Forelimb muscle (tissue), 1 donor: Measurements from ENCODE around the gene LRRC14B. TPM values are rescaled to one million over a fixed set of nuclear protein-coding genes. Genes with fewer than 3 reads are reported as not detected.
"Not testable (repeated sequence)": the region's sequence is repeated elsewhere in the genome, so short reads cannot be mapped to it uniquely, and the experiment has no call there.

Experiments used
- DNase-seq: peaks from one replicate; pipeline ENCODE4 v3.0.0-alpha.2; 2013; ENCODE audit warnings: low read depth
- polyA plus RNA-seq: library from polyadenylated mRNA; unstranded; fragments of 120-200 nt; gene quantifications from one replicate; pipeline ENCODE4 v1.2.1, GENCODE V29; 2013; ENCODE audit not compliant: insufficient read length

LRRC14B gene
- polyA plus RNA-seq, 1 donor, result 31.4 TPM

DNA sequence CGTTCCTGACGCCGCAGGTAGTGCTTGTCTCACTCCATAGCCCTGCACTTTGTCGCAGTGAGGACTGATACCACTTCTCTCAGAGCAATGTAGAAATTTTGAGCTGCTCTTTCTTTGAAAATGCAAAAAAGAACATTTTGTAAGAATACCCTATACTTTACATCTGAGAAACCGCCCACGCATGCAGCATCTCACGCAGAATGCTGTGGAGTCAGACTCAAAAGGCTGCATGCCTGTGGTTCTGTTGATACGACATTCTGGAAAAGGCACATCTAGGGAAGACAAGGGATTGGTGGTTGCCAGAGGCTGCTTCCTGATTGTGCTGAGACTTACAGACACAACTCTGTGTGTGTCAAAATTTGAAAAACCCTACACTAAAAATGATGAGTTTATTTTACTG, 46.6 kb downstream of the LRRC14B start:
- not testable (repeated sequence) for DNase-seq

DNA sequence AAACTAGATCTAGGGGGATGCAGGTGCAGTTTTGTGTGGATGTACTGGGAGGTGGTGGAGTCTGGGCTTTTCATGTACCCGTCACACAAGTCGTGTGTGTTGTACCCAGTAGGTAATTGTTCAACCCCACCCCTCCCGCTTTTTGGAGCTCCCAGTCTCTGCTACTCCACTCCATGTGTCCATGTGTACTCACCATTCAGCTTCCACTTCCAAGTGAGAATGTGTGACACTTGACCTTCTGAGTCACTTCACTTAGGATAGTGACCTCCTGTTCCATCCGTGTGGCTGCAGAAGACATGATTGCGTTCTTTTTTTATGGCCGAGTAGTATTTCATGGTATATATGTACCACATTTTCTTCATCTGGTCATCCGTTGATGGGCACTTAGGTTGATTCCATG, 49.3 kb downstream of the LRRC14B start:
- not testable (repeated sequence) for DNase-seq

DNA sequence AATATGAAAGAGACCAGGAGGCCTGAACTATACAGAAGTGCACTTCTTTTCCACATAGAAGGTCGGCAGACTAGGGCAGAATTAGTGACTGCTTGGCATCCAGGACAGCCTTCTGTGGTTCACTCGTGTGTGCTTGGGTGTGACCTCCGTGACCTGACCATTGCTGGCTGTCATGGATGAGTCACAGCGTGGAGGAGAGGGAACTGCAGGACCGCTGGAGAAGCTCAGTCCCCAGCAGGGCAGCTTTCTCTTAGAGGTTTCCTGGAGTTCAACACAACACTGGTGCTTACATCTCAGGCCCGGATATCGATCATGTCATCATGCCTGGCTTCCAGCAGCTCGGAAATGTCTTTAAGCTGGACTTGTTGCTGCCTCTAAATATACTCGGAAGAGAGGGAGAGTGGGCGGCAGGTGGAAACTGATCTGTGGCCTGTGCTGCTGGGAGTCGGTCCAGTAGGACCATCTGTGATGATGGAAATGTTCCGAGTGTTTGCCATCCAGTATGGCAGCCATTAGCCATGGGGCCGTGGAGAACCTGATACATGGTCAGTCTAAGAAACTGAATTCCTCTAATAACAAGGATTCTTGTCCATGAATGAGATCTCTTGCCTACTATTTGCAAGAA, 49.9 kb downstream of the LRRC14B start:
- not testable (repeated sequence) for DNase-seq

DNA sequence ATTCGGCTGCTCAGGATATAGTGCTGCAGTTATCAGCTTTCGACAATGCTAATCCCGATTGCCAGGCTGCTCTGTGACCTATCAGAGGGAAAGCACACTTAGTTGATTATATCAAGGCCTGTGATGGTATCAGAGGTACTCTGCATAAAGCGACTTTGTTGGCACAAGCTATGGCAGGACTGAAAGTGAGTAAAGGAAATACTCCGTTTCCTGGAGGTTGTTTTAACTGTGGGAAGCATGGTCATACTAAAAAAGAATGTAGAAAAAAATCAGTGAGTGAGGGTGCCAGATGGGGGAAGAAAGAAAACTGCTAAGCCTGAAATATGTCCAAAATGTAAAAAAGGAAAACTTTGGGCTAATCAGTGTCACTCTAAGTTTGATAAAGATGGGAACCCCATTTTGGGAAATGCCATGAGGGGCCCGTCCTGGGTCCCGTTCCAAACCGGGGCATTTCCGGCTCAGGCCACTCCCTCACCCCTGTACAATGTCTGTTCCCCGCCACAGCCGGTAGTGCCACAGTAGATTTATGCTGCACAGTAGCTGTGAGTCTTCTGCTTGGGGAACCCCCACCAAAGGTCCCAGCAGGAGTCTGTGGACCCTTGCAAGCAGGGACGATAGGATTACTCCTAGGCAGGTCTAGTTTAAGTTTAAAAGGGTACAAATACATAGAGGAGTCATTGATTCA, 52.5 kb downstream of the LRRC14B start:
- DNase-seq, result not testable (repeated sequence)

DNA sequence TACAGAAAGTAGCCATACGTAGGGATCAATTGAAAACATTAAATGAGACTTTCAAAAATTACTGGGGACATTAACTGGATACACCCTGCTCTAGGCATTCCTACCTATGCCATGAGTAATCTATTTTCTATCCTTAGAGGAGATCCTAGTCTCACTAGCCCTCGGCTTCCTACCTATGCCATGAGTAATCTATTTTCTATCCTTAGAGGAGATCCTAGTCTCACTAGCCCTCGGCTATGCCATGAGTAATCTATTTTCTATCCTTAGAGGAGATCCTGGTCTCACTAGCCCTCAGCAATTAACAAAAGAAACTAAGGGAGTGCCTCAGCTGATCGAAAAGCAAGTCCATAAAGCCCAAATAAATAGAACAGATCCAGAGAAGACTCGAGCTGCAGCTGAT, 54.4 kb downstream of the LRRC14B start:
- not testable (repeated sequence) for DNase-seq

Other genes starting within 250 kb of the LRRC14B start
- gene PLEKHG4B, start 99.3 kb upstream of the LRRC14B start, polyA plus RNA-seq, result 0.46 TPM
- gene CCDC127, start 26.7 kb downstream of the LRRC14B start, polyA plus RNA-seq, result 9.5 TPM
- 101 TPM for gene SDHA, start 26.8 kb downstream of the LRRC14B start, polyA plus RNA-seq
- 52.0 TPM for gene PDCD6, start 80.2 kb downstream of the LRRC14B start, polyA plus RNA-seq
- 5.0 TPM for gene AHRR, start 130.2 kb downstream of the LRRC14B start, polyA plus RNA-seq